PC-3 (cell line): Measurements from ENCODE around the gene ELF4. TPM values are rescaled to one million over a fixed set of nuclear protein-coding genes. Genes with fewer than 3 reads are reported as not detected.

Experiments used
- ATAC-seq: fragments of 200-7000 bp; cut with Tn5 transposase; 2 replicates; pipeline ENCODE4 v1.9.1; 2020; ENCODE audit warnings: mild to moderate bottlenecking, moderate library complexity
- BruUV-seq: library from RNA; stranded (reverse); fragments of 400-500 nt; replicated peaks from 2 replicates; lab custom pipeline; 2021; lab: Mats Ljungman, UMichigan
- CTCF ChIA-PET: fragments of 300-600 bp; sonication (Branson Sonifier 250); formaldehyde crosslinking; loops from one replicate; lab custom pipeline; 2022; ENCODE audit warnings: antibody characterized with exemption; lab: Charles Lee
- POLR2A ChIA-PET: fragments of 300-600 bp; sonication (Branson Sonifier 250); formaldehyde crosslinking; loops from one replicate; lab custom pipeline; 2022; ENCODE audit warnings: antibody characterized with exemption; ENCODE audit not compliant: unreplicated experiment; lab: Charles Lee
- DNase-seq: peaks from one replicate; pipeline ENCODE4 v3.0.0-alpha.2; 2015
- H2AFZ ChIP-seq: fragments of 300-600 bp; sonication (generic); 2 replicates; pipeline ENCODE4 v1.6.0; 2016; ENCODE audit warnings: antibody characterized with exemption, low read length
- H3F3A ChIP-seq: fragments of 300-600 bp; sonication (generic); one replicate; pipeline ENCODE4 v1.6.0; 2017; ENCODE audit warnings: antibody characterized with exemption, low read length, control low read depth, mild to moderate bottlenecking; ENCODE audit not compliant: unreplicated experiment
- H3K27ac ChIP-seq: fragments of 300-600 bp; sonication (generic); 2 replicates; pipeline ENCODE4 v1.5.1; 2016; ENCODE audit warnings: mild to moderate bottlenecking, low read length
- H3K27me3 ChIP-seq: fragments of 300-600 bp; sonication (generic); 2 replicates; pipeline ENCODE4 v1.6.1; 2016; ENCODE audit warnings: low read length, mixed read lengths
- H3K36me3 ChIP-seq: fragments of 300-600 bp; sonication (generic); 2 replicates; pipeline ENCODE4 v1.6.1; 2016; ENCODE audit warnings: low read depth, mixed run types, low read length, mixed read lengths
- H3K4me1 ChIP-seq: fragments of 300-600 bp; sonication (generic); 2 replicates; pipeline ENCODE4 v1.5.1; 2016; ENCODE audit warnings: low read length; ENCODE audit not compliant: insufficient read depth
- H3K4me2 ChIP-seq: fragments of 300-600 bp; sonication (generic); 2 replicates; pipeline ENCODE4 v1.6.0; 2016; ENCODE audit warnings: low read length
- H3K4me3 ChIP-seq: fragments of 300-600 bp; sonication (generic); 2 replicates; pipeline ENCODE4 v1.5.1; 2016; ENCODE audit warnings: mild to moderate bottlenecking, low read length, mixed read lengths
- H3K79me2 ChIP-seq: fragments of 300-600 bp; sonication (generic); 2 replicates; pipeline ENCODE4 v1.6.1; 2017; ENCODE audit warnings: low read length, mixed read lengths
- H3K9ac ChIP-seq: fragments of 300-600 bp; sonication (generic); 2 replicates; pipeline ENCODE4 v1.6.0; 2016; ENCODE audit warnings: mild to moderate bottlenecking, low read length
- H3K9me2 ChIP-seq: fragments of 300-600 bp; sonication (generic); replicated peaks from 2 replicates; pipeline ENCODE4 v1.6.1; 2016; ENCODE audit warnings: mixed run types, low read length, mixed read lengths
- H3K9me3 ChIP-seq: fragments of 300-600 bp; sonication (generic); 2 replicates; pipeline ENCODE4 v1.6.1; 2016; ENCODE audit warnings: low read length, mixed read lengths
- H4K20me1 ChIP-seq: fragments of 300-600 bp; sonication (generic); 2 replicates; pipeline ENCODE4 v1.6.1; 2016; ENCODE audit warnings: low read length, mixed read lengths
- CTCF ChIP-seq: fragments of 300-600 bp; sonication (generic); conservative IDR thresholded peaks from 2 replicates; pipeline ENCODE4 v1.5.1; 2017; ENCODE audit warnings: antibody characterized with exemption, low read depth, mild to moderate bottlenecking, low read length
- EZH2 ChIP-seq: fragments of 300-600 bp; sonication (generic); IDR thresholded peaks from one replicate; pipeline ENCODE4 v1.6.1; 2017; ENCODE audit warnings: antibody characterized with exemption, mild to moderate bottlenecking, low read length; ENCODE audit not compliant: unreplicated experiment
- EZH2phosphoT487 ChIP-seq: fragments of 300-600 bp; sonication (generic); IDR thresholded peaks from 2 replicates; pipeline ENCODE4 v1.6.1; 2018; ENCODE audit warnings: mild to moderate bottlenecking, antibody characterized with exemption, low read length, borderline replicate concordance
- intact Hi-C: fragments of 100-400 bp; cut with micrococcal nuclease; formaldehyde crosslinking; loops from 2 replicates; pipeline ENCODE4 v1.9.0; 2023
- total RNA-seq: library from RNA; depleted of rRNA; stranded (reverse); fragments of >200 nt; gene quantifications from 2 replicates; pipeline ENCODE4 v1.2.3, GENCODE V29; 2014; rRNA removed

ELF4 gene
- total RNA-seq, 1 experiment from 2014 or later, result 23.4 TPM

- no peak for DNase-seq
- no peaks in the 10 kb centered on the region for H3K9me3 ChIP-seq
- no peak overlapping the region for H3K9ac ChIP-seq
- no peak overlapping the region for H3K4me3 ChIP-seq
- no peaks in the 10 kb centered on the region for H3K27me3 ChIP-seq
- ChIA-PET POLR2A (no interaction called here), CTCF (interaction anchor here (0.9 kb wide), 1 partner anchor 92 kb away, joined by 3 read pairs; no protein-coding TSS in a partner anchor)
- H3K36me3 ChIP-seq, result peaks cover 3% of the 10 kb centered on the region; the same call in 1 of the 2 replicates
- no peak for ATAC-seq
- no peak overlapping the region for H3K27ac ChIP-seq
- no peaks in the 10 kb centered on the region for H3K4me1 ChIP-seq
- no peak overlapping the region for H2AFZ ChIP-seq
- no peaks in the 10 kb centered on the region for H4K20me1 ChIP-seq
- BruUV-seq, result no TSS peak
- H3K4me2 ChIP-seq, result no peak overlapping the region
- intact Hi-C loops, result no loop called here
- TF ChIP-seq EZH2phosphoT487, result no peak
- TF ChIP-seq CTCF, result no peak
- TF ChIP-seq EZH2, result no peak
- H3K79me2 ChIP-seq, result no peaks in the 10 kb centered on the region
- no peaks in the 10 kb centered on the region for H3F3A ChIP-seq
- H3K9me2 ChIP-seq, result no peaks in the 10 kb centered on the region
Observed at GRCh38 chrX:130018143-130018542, 92.2 kb downstream of the ELF4 start.

- no peak overlapping the region for H3K4me2 ChIP-seq
- TF ChIP-seq EZH2, result no peak
- TF ChIP-seq EZH2phosphoT487, result no peak
- H2AFZ ChIP-seq, result no peak overlapping the region
- no peaks in the 10 kb centered on the region for H3K79me2 ChIP-seq
- no peak for DNase-seq
- H3K9ac ChIP-seq, result no peak overlapping the region
- H3K4me1 ChIP-seq, result no peaks in the 10 kb centered on the region
- no peaks in the 10 kb centered on the region for H3K27me3 ChIP-seq
- H3K27ac ChIP-seq, result no peak overlapping the region
- ChIA-PET POLR2A (no interaction called here), CTCF (no interaction called here)
- no peak overlapping the region for H3K4me3 ChIP-seq
- H3K36me3 ChIP-seq, result no peaks in the 10 kb centered on the region
- no peaks in the 10 kb centered on the region for H4K20me1 ChIP-seq
- no TSS peak for BruUV-seq
- intact Hi-C loops, result no loop called here
- ATAC-seq, result no peak
- H3F3A ChIP-seq, result no peaks in the 10 kb centered on the region
- no peaks in the 10 kb centered on the region for H3K9me2 ChIP-seq
- no peaks in the 10 kb centered on the region for H3K9me3 ChIP-seq
Observed at GRCh38 chrX:130015181-130015580, 95.1 kb downstream of the ELF4 start.

Other genes starting within 250 kb of the ELF4 start
- gene UTP14A, start 204.3 kb downstream of the ELF4 start, total RNA-seq, result 20.2 and 40.5 TPM in 2 replicates
- gene BCORL1, start 127.9 kb downstream of the ELF4 start, total RNA-seq, result 3.1 and 3.9 TPM in 2 replicates
- gene AIFM1, start 55.3 kb upstream of the ELF4 start, total RNA-seq, result 51.8 and 57.7 TPM in 2 replicates
- not detected in 2 replicates for gene RAB33A, start 61.5 kb upstream of the ELF4 start, total RNA-seq
- 4.6 and 5.2 TPM in 2 replicates for gene ZNF280C, start 158.4 kb upstream of the ELF4 start, total RNA-seq
- 12.5 and 20.4 TPM in 2 replicates for gene SLC25A14, start 229.4 kb upstream of the ELF4 start, total RNA-seq